ENCODE data around the gene RBP4.

- TF ChIP-seq CTCF (IDR thresholded peaks at IDR 0.05) (no peak), POLR2A (IDR thresholded peaks at IDR 0.05) (no peak)
These were observed 7.8 kb downstream of the RBP4 start for GRCh38 chr10:93593254-93593653.

All from esophagus squamous epithelium (tissue), 4 donors.